ENCODE results near the gene ABHD6.
"Not testable (repeated sequence)": the region's sequence is repeated elsewhere in the genome, so short reads cannot be mapped to it uniquely, and the experiment has no call there.

Gene ABHD6

GRCh38 chr3:58241306-58242044 is 3.9 kb downstream of the ABHD6 start:
- WGBS (ENCODE audit: insufficient coverage) = 89% methylated on average over 3 of the region's 4 CpGs
- CTCF ChIA-PET = interaction anchor here (0.7 kb wide), 1 partner anchor 52 kb away, joined by 3 read pairs; no protein-coding TSS in a partner anchor

GRCh38 chr3:58242340-58242739 is 4.7 kb downstream of the ABHD6 start:
- H3K27me3 ChIP-seq (replicated peaks in 2 of 5; ENCODE audit: control insufficient read depth in 4 of 5, insufficient read depth in 5 of 5, low read length in 4 of 5) = no peaks in the 10 kb centered on the region
- no peak overlapping the region for H3K4me3 ChIP-seq (ENCODE audit: control insufficient read depth in 1 of 7, extremely low read depth in 1 of 7, insufficient read depth in 4 of 7, low read depth in 2 of 7, low read length in 6 of 7)
- POLR2A ChIA-PET = interaction anchor here (0.5 to 0.9 kb wide), 3 partner anchors 13 to 82 kb away, joined by 3 to 5 read pairs (median 4); no protein-coding TSS in a partner anchor
- H3K9me3 ChIP-seq (ENCODE audit: control extremely low read depth in 1 of 5, control insufficient read depth in 4 of 5, insufficient read depth in 2 of 5, low read depth in 1 of 5, low read length in 4 of 5) = no peaks in the 10 kb centered on the region
- no peak for DNase-seq
- no peak overlapping the region for H3K27ac ChIP-seq (ENCODE audit: insufficient read depth in 1 of 2, low read depth in 1 of 2, low read length in 2 of 2, poor library complexity in 1 of 2, severe bottlenecking in 2 of 2)
- CTCF ChIA-PET = no interaction called here
- H3K36me3 ChIP-seq (ENCODE audit: control insufficient read depth in 4 of 4, insufficient read depth in 4 of 4, low read length in 3 of 4) = no peaks in the 10 kb centered on the region
- H3K4me1 ChIP-seq (ENCODE audit: control extremely low read depth in 1 of 4, control insufficient read depth in 4 of 4, insufficient read depth in 4 of 4, low read length in 3 of 4) = peaks cover 0 to 11% (median 8%) of the 10 kb centered on the region in 4 experiments
- no CpG with 5 or more reads among the region's 1 CpG for WGBS (ENCODE audit: insufficient coverage)

More at GRCh38 chr3:58241306-58242044, 3.9 kb downstream of the ABHD6 start:
- Histone ChIP-seq H3K4me1 (ENCODE audit: control extremely low read depth in 1 of 4, control insufficient read depth in 4 of 4, insufficient read depth in 4 of 4, low read length in 3 of 4) (peaks cover 0 to 18% (median 15%) of the 10 kb centered on the region in 4 experiments), H3K36me3 (ENCODE audit: control insufficient read depth in 4 of 4, insufficient read depth in 4 of 4, low read length in 3 of 4) (no peaks in the 10 kb centered on the region), H3K27ac (ENCODE audit: insufficient read depth in 1 of 2, low read depth in 1 of 2, low read length in 2 of 2, poor library complexity in 1 of 2, severe bottlenecking in 2 of 2) (no peak overlapping the region), H3K27me3 (replicated peaks in 2 of 5; ENCODE audit: control insufficient read depth in 4 of 5, insufficient read depth in 5 of 5, low read length in 4 of 5) (no peaks in the 10 kb centered on the region), H3K9me3 (ENCODE audit: control extremely low read depth in 1 of 5, control insufficient read depth in 4 of 5, insufficient read depth in 2 of 5, low read depth in 1 of 5, low read length in 4 of 5) (no peaks in the 10 kb centered on the region), H3K4me3 (ENCODE audit: control insufficient read depth in 1 of 7, extremely low read depth in 1 of 7, insufficient read depth in 4 of 7, low read depth in 2 of 7, low read length in 6 of 7) (no peak overlapping the region)
- DNase-seq = no peak
- POLR2A ChIA-PET = interaction anchor here (0.6 to 0.9 kb wide), 2 partner anchors 18 to 86 kb away, joined by 3 to 4 read pairs; no protein-coding TSS in a partner anchor

GRCh38 chr3:58242860-58243259 is 5.3 kb downstream of the ABHD6 start:
- H3K4me1 ChIP-seq (ENCODE audit: control extremely low read depth in 1 of 4, control insufficient read depth in 4 of 4, insufficient read depth in 4 of 4, low read length in 3 of 4); H3K27ac ChIP-seq (ENCODE audit: insufficient read depth in 1 of 2, low read depth in 1 of 2, low read length in 2 of 2, poor library complexity in 1 of 2, severe bottlenecking in 2 of 2); DNase-seq; H3K36me3 ChIP-seq (ENCODE audit: control insufficient read depth in 4 of 4, insufficient read depth in 4 of 4, low read length in 3 of 4); H3K27me3 ChIP-seq (replicated peaks in 2 of 5; ENCODE audit: control insufficient read depth in 4 of 5, insufficient read depth in 5 of 5, low read length in 4 of 5); H3K4me3 ChIP-seq (ENCODE audit: control insufficient read depth in 1 of 7, extremely low read depth in 1 of 7, insufficient read depth in 4 of 7, low read depth in 2 of 7, low read length in 6 of 7); H3K9me3 ChIP-seq (ENCODE audit: control extremely low read depth in 1 of 5, control insufficient read depth in 4 of 5, insufficient read depth in 2 of 5, low read depth in 1 of 5, low read length in 4 of 5); CTCF ChIA-PET: not testable (repeated sequence)
- 100% methylated on average over 1 of the region's 4 CpGs for WGBS (ENCODE audit: insufficient coverage)
- POLR2A ChIA-PET = interaction anchor here (0.6 kb wide), 1 partner anchor 12 kb away, joined by 5 read pairs; no protein-coding TSS in a partner anchor

- H3K9me3 ChIP-seq (ENCODE audit: control extremely low read depth in 1 of 5, control insufficient read depth in 4 of 5, insufficient read depth in 2 of 5, low read depth in 1 of 5, low read length in 4 of 5) = no peaks in the 10 kb centered on the region
- 100% methylated on average over 5 of the region's 6 CpGs for WGBS (ENCODE audit: insufficient coverage)
- H3K27ac ChIP-seq (ENCODE audit: insufficient read depth in 1 of 2, low read depth in 1 of 2, low read length in 2 of 2, poor library complexity in 1 of 2, severe bottlenecking in 2 of 2) = no peak overlapping the region
- DNase-seq = no peak
- POLR2A ChIA-PET = no interaction called here
- no peak overlapping the region for H3K4me3 ChIP-seq (ENCODE audit: control insufficient read depth in 1 of 7, extremely low read depth in 1 of 7, insufficient read depth in 4 of 7, low read depth in 2 of 7, low read length in 6 of 7)
- no peaks in the 10 kb centered on the region for H3K36me3 ChIP-seq (ENCODE audit: control insufficient read depth in 4 of 4, insufficient read depth in 4 of 4, low read length in 3 of 4)
- no peaks in the 10 kb centered on the region for H3K27me3 ChIP-seq (replicated peaks in 2 of 5; ENCODE audit: control insufficient read depth in 4 of 5, insufficient read depth in 5 of 5, low read length in 4 of 5)
- CTCF ChIA-PET = no interaction called here
- H3K4me1 ChIP-seq (ENCODE audit: control extremely low read depth in 1 of 4, control insufficient read depth in 4 of 4, insufficient read depth in 4 of 4, low read length in 3 of 4) = no peaks in the 10 kb centered on the region
Observed at GRCh38 chr3:58243976-58244585, 6.5 kb downstream of the ABHD6 start.

- 86% methylated on average over 4 of the region's 8 CpGs for WGBS (ENCODE audit: insufficient coverage)
- CTCF ChIA-PET = no interaction called here
Observed at GRCh38 chr3:58246148-58247047, 8.8 kb downstream of the ABHD6 start.

GRCh38 chr3:58249358-58250092 is 11.9 kb downstream of the ABHD6 start:
- no peak overlapping the region for H3K27ac ChIP-seq (ENCODE audit: insufficient read depth in 1 of 2, low read depth in 1 of 2, low read length in 2 of 2, poor library complexity in 1 of 2, severe bottlenecking in 2 of 2)
- POLR2A ChIA-PET = no interaction called here

More at GRCh38 chr3:58246148-58247047, 8.8 kb downstream of the ABHD6 start:
- no peaks in the 10 kb centered on the region for H3K9me3 ChIP-seq (ENCODE audit: control extremely low read depth in 1 of 5, control insufficient read depth in 4 of 5, insufficient read depth in 2 of 5, low read depth in 1 of 5, low read length in 4 of 5)
- H3K27ac ChIP-seq (ENCODE audit: insufficient read depth in 1 of 2, low read depth in 1 of 2, low read length in 2 of 2, poor library complexity in 1 of 2, severe bottlenecking in 2 of 2) = no peak overlapping the region
- POLR2A ChIA-PET = no interaction called here
- no peak overlapping the region for H3K4me3 ChIP-seq (ENCODE audit: control insufficient read depth in 1 of 7, extremely low read depth in 1 of 7, insufficient read depth in 4 of 7, low read depth in 2 of 7, low read length in 6 of 7)
- DNase-seq = no peak
- H3K27me3 ChIP-seq (replicated peaks in 2 of 5; ENCODE audit: control insufficient read depth in 4 of 5, insufficient read depth in 5 of 5, low read length in 4 of 5) = no peaks in the 10 kb centered on the region
- no peaks in the 10 kb centered on the region for H3K36me3 ChIP-seq (ENCODE audit: control insufficient read depth in 4 of 4, insufficient read depth in 4 of 4, low read length in 3 of 4)
- no peaks in the 10 kb centered on the region for H3K4me1 ChIP-seq (ENCODE audit: control extremely low read depth in 1 of 4, control insufficient read depth in 4 of 4, insufficient read depth in 4 of 4, low read length in 3 of 4)

More at GRCh38 chr3:58249358-58250092, 11.9 kb downstream of the ABHD6 start:
- Histone ChIP-seq H3K4me3 (ENCODE audit: control insufficient read depth in 1 of 7, extremely low read depth in 1 of 7, insufficient read depth in 4 of 7, low read depth in 2 of 7, low read length in 6 of 7) (no peak overlapping the region), H3K9me3 (ENCODE audit: control extremely low read depth in 1 of 5, control insufficient read depth in 4 of 5, insufficient read depth in 2 of 5, low read depth in 1 of 5, low read length in 4 of 5) (no peaks in the 10 kb centered on the region), H3K36me3 (ENCODE audit: control insufficient read depth in 4 of 4, insufficient read depth in 4 of 4, low read length in 3 of 4) (no peaks in the 10 kb centered on the region), H3K27me3 (replicated peaks in 2 of 5; ENCODE audit: control insufficient read depth in 4 of 5, insufficient read depth in 5 of 5, low read length in 4 of 5) (no peaks in the 10 kb centered on the region), H3K4me1 (ENCODE audit: control extremely low read depth in 1 of 4, control insufficient read depth in 4 of 4, insufficient read depth in 4 of 4, low read length in 3 of 4) (no peaks in the 10 kb centered on the region)
- CTCF ChIA-PET = interaction anchor here (1.0 to 1.9 kb wide), 4 partner anchors 32 to 62 kb away, joined by 3 to 7 read pairs (median 4); partner anchors contain the start of genes HTD2 and RPP14
- no peak for DNase-seq
- 95% methylated on average over 6 of the region's 7 CpGs for WGBS (ENCODE audit: insufficient coverage)
